Left ventricle myocardium inferior (tissue), 1 donor: Measurements from ENCODE around the gene TANC1. TPM values are rescaled to one million over a fixed set of nuclear protein-coding genes. Genes with fewer than 3 reads are reported as not detected.

Experiments used
- DNase-seq: peaks from one replicate; pipeline ENCODE4 v3.0.0-alpha.2; 2020
- H3K27ac ChIP-seq: fragments of 200-600 bp; replicated peaks from 2 replicates; pipeline ENCODE4 v1.8.0; 2021
- H3K27me3 ChIP-seq: fragments of 200-600 bp; 2 replicates; pipeline ENCODE4 v1.8.0; 2021; ENCODE audit warnings: low read depth
- H3K36me3 ChIP-seq: fragments of 200-600 bp; 2 replicates; pipeline ENCODE4 v1.8.0; 2021
- H3K4me1 ChIP-seq: fragments of 200-600 bp; 2 replicates; pipeline ENCODE4 v1.8.0; 2021
- H3K4me3 ChIP-seq: fragments of 200-600 bp; 2 replicates; pipeline ENCODE4 v1.8.0; 2021; ENCODE audit warnings: mild to moderate bottlenecking, moderate library complexity
- H3K9me3 ChIP-seq: fragments of 200-600 bp; replicated peaks from 2 replicates; pipeline ENCODE4 v1.8.0; 2021
- CTCF ChIP-seq: fragments of 200-600 bp; IDR thresholded peaks from 2 replicates; pipeline ENCODE4 v1.8.0; 2021; ENCODE audit warnings: antibody characterized with exemption, mild to moderate bottlenecking, borderline replicate concordance
- intact Hi-C: fragments of 100-400 bp; cut with micrococcal nuclease; formaldehyde crosslinking; loops from one replicate; pipeline ENCODE4 v1.11.0; 2022
- total RNA-seq: library from RNA; stranded (reverse); fragmentation: NEBNext Ultra II Directional; extraction: Animal tissue kit (Norgen Biotek cat#: 25700); gene quantifications from one replicate; pipeline ENCODE4 v1.2.1, GENCODE V29; 2021
- donor health status: DM: no; HTN: yes; CAD: no; lungs with severe emphysema.

The TANC1 gene
- total RNA-seq, 1 donor from 2014 or later: 59.7 TPM

GRCh38 chr2:159153063-159153462 is 184.6 kb downstream of the TANC1 start:
- no peak for DNase-seq
- no peak for TF ChIP-seq CTCF
- peaks cover 99% of the 10 kb centered on the region for H3K4me1 ChIP-seq
- H3K9me3 ChIP-seq: no peaks in the 10 kb centered on the region
- peak overlapping the region; percentile 60 for H3K27ac ChIP-seq
- H3K27me3 ChIP-seq: no peaks in the 10 kb centered on the region
- intact Hi-C loops: no loop called here
- peaks cover 26% of the 10 kb centered on the region for H3K36me3 ChIP-seq
- H3K4me3 ChIP-seq: no peak overlapping the region

GRCh38 chr2:159153463-159153862 is 185.0 kb downstream of the TANC1 start:
- H3K4me3 ChIP-seq: no peak overlapping the region
- peaks cover 97% of the 10 kb centered on the region for H3K4me1 ChIP-seq
- no peaks in the 10 kb centered on the region for H3K9me3 ChIP-seq
- no peaks in the 10 kb centered on the region for H3K27me3 ChIP-seq
- no peak for DNase-seq
- peaks cover 26% of the 10 kb centered on the region for H3K36me3 ChIP-seq
- intact Hi-C loops: no loop called here
- no peak for TF ChIP-seq CTCF
- peak overlapping the region; percentile 60 for H3K27ac ChIP-seq

GRCh38 chr2:159153951-159154350 is 185.5 kb downstream of the TANC1 start:
- Histone ChIP-seq H3K36me3 (peaks cover 26% of the 10 kb centered on the region), H3K9me3 (no peaks in the 10 kb centered on the region), H3K27ac (peak overlapping the region; percentile 60), H3K4me3 (no peak overlapping the region), H3K4me1 (peaks cover 92% of the 10 kb centered on the region), H3K27me3 (no peaks in the 10 kb centered on the region)
- intact Hi-C loops: no loop called here
- TF ChIP-seq CTCF: no peak
- DNase-seq: no peak

- Histone ChIP-seq H3K9me3 (no peaks in the 10 kb centered on the region), H3K36me3 (peaks cover 26% of the 10 kb centered on the region)
These were observed 185.9 kb downstream of the TANC1 start for GRCh38 chr2:159154366-159154765.

GRCh38 chr2:159155320-159155719 is 186.9 kb downstream of the TANC1 start:
- Histone ChIP-seq H3K27ac (peak overlapping the region; percentile 60), H3K36me3 (peaks cover 24% of the 10 kb centered on the region)
- intact Hi-C loops: no loop called here

More at GRCh38 chr2:159154366-159154765, 185.9 kb downstream of the TANC1 start:
- intact Hi-C loops: no loop called here
- DNase-seq: no peak
- Histone ChIP-seq H3K27me3 (no peaks in the 10 kb centered on the region), H3K4me3 (no peak overlapping the region), H3K27ac (peak overlapping the region; percentile 60), H3K4me1 (peaks cover 91% of the 10 kb centered on the region)
- TF ChIP-seq CTCF: no peak

More at GRCh38 chr2:159155320-159155719, 186.9 kb downstream of the TANC1 start:
- Histone ChIP-seq H3K4me1 (peaks cover 89% of the 10 kb centered on the region), H3K27me3 (no peaks in the 10 kb centered on the region), H3K4me3 (no peak overlapping the region), H3K9me3 (no peaks in the 10 kb centered on the region)
- no peak for DNase-seq
- TF ChIP-seq CTCF: no peak
